ENCODE measurements around the gene ZSCAN5B. TPM values are rescaled to one million over a fixed set of nuclear protein-coding genes. Genes with fewer than 3 reads are reported as not detected.

Gene ZSCAN5B
- total and polyA plus RNA-seq, 2 of the 13 experiments (the other 11 are each of a cell fraction or from before 2014, with no cell fraction given): not detected

- TF ChIP-seq ZHX2 (IDR thresholded peaks at IDR 0.05; ENCODE audit: low read depth) (peak; percentile 79; the same call in 1 of the 2 replicates), ZHX2 (CRISPR knock-in tag; IDR thresholded peaks at IDR 0.05; ENCODE audit: borderline replicate concordance) (no peak), SPEN (CRISPR knock-in tag; IDR thresholded peaks at IDR 0.05; ENCODE audit: low read depth) (peak; percentile 58; the same call in 1 of the 2 replicates), ZBTB8A (CRISPR knock-in tag; IDR thresholded peaks at IDR 0.05; ENCODE audit: borderline replicate concordance, low read depth) (no peak), KDM5B (CRISPR knock-in tag; IDR thresholded peaks at IDR 0.05; ENCODE audit: borderline replicate concordance) (peak; percentile 45; the same call in 1 of the 2 replicates), HMGA1 (CRISPR knock-in tag; conservative IDR thresholded peaks at IDR 0.05) (no peak), IRF2 (CRISPR knock-in tag; IDR thresholded peaks at IDR 0.05) (peak; percentile 98), GZF1 (CRISPR knock-in tag; IDR thresholded peaks at IDR 0.05) (peak; percentile 65; the same call in 1 of the 2 replicates), RELA (CRISPR knock-in tag; IDR thresholded peaks at IDR 0.05) (no peak), ZNF431 (CRISPR knock-in tag; IDR thresholded peaks at IDR 0.05; ENCODE audit: borderline replicate concordance, low read depth) (0 out of 2 replicates have a peak, but pooled peaks have one; percentile 64), BHLHE40 (IDR thresholded peaks at IDR 0.05; ENCODE audit: low read length) (no peak), ZFP91 (CRISPR knock-in tag; IDR thresholded peaks at IDR 0.05; ENCODE audit: borderline replicate concordance) (peak; percentile 70; the same call in 1 of the 2 replicates), SUZ12 (IDR thresholded peaks at IDR 0.05; ENCODE audit: low read depth, low read length) (peak; percentile 89), HBP1 (CRISPR knock-in tag; IDR thresholded peaks at IDR 0.05; ENCODE audit: low read depth) (no peak), ZNF619 (CRISPR knock-in tag; IDR thresholded peaks at IDR 0.05) (0 out of 2 replicates have a peak, but pooled peaks have one; percentile 56), PITX1 (CRISPR knock-in tag; IDR thresholded peaks at IDR 0.05) (no peak), UBTF (CRISPR knock-in tag; IDR thresholded peaks at IDR 0.05) (peak; percentile 40; the same call in 1 of the 2 replicates)
Measured at GRCh38 chr19:56140583-56141416, 56.8 kb downstream of the ZSCAN5B start, which contains the start of gene ZNF444 (continued).
